ENCODE results near the gene SSBP3. TPM values are rescaled to one million over a fixed set of nuclear protein-coding genes. Genes with fewer than 3 reads are reported as not detected.

SSBP3 gene
- total RNA-seq, 4 donors from 2014 or later: 15.4 to 23.0 (median 18.2) TPM

GRCh38 chr1:54315099-54315498, 91.1 kb downstream of the SSBP3 start:
- Histone ChIP-seq H3K4me3 (replicated peaks in 1 of 3) (no peak overlapping the region), H3K36me3 (no peaks in the 10 kb centered on the region), H3K27me3 (no peaks in the 10 kb centered on the region), H3K9me3 (no peaks in the 10 kb centered on the region), H3K27ac (peak overlapping the region; percentile 21 to 48 (median 38)), H3K4me1 (peaks cover 23 to 31% of the 10 kb centered on the region in 2 donors)
- no peak for TF ChIP-seq POLR2A (IDR thresholded peaks at IDR 0.05)
- TF ChIP-seq, protein P1, sequence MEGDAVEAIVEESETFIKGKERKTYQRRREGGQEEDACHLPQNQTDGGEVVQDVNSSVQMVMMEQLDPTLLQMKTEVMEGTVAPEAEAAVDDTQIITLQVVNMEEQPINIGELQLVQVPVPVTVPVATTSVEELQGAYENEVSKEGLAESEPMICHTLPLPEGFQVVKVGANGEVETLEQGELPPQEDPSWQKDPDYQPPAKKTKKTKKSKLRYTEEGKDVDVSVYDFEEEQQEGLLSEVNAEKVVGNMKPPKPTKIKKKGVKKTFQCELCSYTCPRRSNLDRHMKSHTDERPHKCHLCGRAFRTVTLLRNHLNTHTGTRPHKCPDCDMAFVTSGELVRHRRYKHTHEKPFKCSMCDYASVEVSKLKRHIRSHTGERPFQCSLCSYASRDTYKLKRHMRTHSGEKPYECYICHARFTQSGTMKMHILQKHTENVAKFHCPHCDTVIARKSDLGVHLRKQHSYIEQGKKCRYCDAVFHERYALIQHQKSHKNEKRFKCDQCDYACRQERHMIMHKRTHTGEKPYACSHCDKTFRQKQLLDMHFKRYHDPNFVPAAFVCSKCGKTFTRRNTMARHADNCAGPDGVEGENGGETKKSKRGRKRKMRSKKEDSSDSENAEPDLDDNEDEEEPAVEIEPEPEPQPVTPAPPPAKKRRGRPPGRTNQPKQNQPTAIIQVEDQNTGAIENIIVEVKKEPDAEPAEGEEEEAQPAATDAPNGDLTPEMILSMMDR (IDR thresholded peaks at IDR 0.05): no peak
- no peak for DNase-seq
- WGBS, 2 donors: 82 to 92% methylated on average over 4 of the region's 4 CpGs
- intact Hi-C loops (cut with DNase I): no loop called here

DNA sequence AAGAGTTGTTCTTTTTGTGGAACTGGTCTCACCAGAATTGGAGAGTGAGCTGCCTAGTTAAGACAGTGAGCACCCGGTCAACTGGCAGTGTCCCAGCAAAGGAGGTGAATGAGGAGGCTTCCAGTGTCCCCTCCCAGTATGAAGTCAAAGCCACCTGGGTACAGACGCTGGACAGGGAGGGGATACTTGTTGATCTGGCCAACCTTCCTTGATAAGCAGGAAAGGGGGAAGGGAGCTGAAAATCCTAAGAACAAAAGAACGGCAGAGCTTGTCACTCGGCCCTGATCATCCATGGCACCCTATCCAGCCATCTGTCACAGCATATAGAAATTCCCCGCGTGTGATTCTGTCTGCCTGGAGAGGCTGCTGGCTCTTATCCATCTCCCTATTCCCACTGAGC, 91.5 kb downstream of the SSBP3 start:
- no peaks in the 10 kb centered on the region for H3K36me3 ChIP-seq
- intact Hi-C loops (cut with DNase I): no loop called here
- H3K27ac ChIP-seq: peak overlapping the region; percentile 21 to 48 (median 38)
- TF ChIP-seq POLR2A (IDR thresholded peaks at IDR 0.05): no peak
- TF ChIP-seq, protein P1 (IDR thresholded peaks at IDR 0.05): no peak
- WGBS, 2 donors: 23 to 28% methylated on average over 6 of the region's 6 CpGs
- peaks cover 27 to 31% of the 10 kb centered on the region in 2 donors for H3K4me1 ChIP-seq
- H3K27me3 ChIP-seq: no peaks in the 10 kb centered on the region
- peak; percentile 84 to 86 for DNase-seq
- H3K9me3 ChIP-seq: no peaks in the 10 kb centered on the region
- no peak overlapping the region for H3K4me3 ChIP-seq (replicated peaks in 1 of 3)

DNA sequence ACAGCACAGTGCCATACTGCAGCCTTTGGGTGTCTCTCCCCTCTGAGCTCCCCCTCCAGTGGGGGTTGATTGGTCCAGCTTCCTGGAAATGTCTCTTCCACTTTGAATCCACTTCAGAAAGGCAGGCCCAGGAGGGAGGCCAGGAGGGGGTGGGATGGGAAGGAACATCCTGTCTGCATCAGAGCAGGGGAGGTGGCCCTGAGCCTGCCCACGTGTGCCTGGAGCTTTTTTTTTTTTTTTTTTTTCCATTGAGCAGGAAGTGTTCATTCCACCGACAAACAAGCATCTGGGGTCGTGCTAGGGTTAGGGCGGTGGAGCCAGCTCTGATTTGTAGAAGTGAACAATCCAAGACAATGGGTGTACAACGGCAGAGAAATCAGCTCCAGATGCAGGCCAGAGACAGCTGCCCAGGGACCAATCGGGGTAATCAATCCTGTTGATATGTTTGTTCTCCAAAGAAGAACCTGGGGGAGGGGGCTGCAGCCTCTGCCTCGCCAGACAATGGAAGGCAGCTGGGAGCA, 93.3 kb downstream of the SSBP3 start:
- H3K27ac ChIP-seq: peak overlapping the region in 2 of 3 donors; percentile 48 to 56
- 30 to 52% methylated on average over 7 of the region's 7 CpGs for WGBS, 2 donors
- no peaks in the 10 kb centered on the region for H3K27me3 ChIP-seq
- no peak overlapping the region for H3K4me3 ChIP-seq (replicated peaks in 1 of 3)
- H3K9me3 ChIP-seq: no peaks in the 10 kb centered on the region
- H3K36me3 ChIP-seq: no peaks in the 10 kb centered on the region
- peak; percentile 39 to 67 for DNase-seq
- intact Hi-C loops (cut with DNase I): no loop called here
- TF ChIP-seq, protein P1 (IDR thresholded peaks at IDR 0.05): no peak
- TF ChIP-seq POLR2A (IDR thresholded peaks at IDR 0.05): no peak
- peaks cover 30 to 35% of the 10 kb centered on the region in 2 donors for H3K4me1 ChIP-seq

- Histone ChIP-seq H3K27me3 (no peaks in the 10 kb centered on the region), H3K9me3 (no peaks in the 10 kb centered on the region), H3K27ac (no peak overlapping the region), H3K4me1 (peaks cover 30 to 35% of the 10 kb centered on the region in 2 donors), H3K4me3 (replicated peaks in 1 of 3) (no peak overlapping the region), H3K36me3 (no peaks in the 10 kb centered on the region)
- intact Hi-C loops (cut with DNase I): no loop called here
- WGBS, 2 donors: 79 to 94% methylated on average over 2 to 7 of the region's 7 CpGs
- TF ChIP-seq, protein P1 (IDR thresholded peaks at IDR 0.05): no peak
- TF ChIP-seq POLR2A (IDR thresholded peaks at IDR 0.05): no peak
- no peak for DNase-seq
These were observed 94.7 kb downstream of the SSBP3 start for GRCh38 chr1:54311506-54311905.

GRCh38 chr1:54310439-54311328, 95.5 kb downstream of the SSBP3 start:
- DNase-seq: peak in 1 of 2 donors; percentile 25
- H3K27me3 ChIP-seq: no peaks in the 10 kb centered on the region
- 67 to 68% methylated on average over 10 to 12 of the region's 12 CpGs for WGBS, 2 donors
- H3K27ac ChIP-seq: no peak overlapping the region
- no peaks in the 10 kb centered on the region for H3K36me3 ChIP-seq
- H3K4me1 ChIP-seq: peaks cover 30 to 35% of the 10 kb centered on the region in 2 donors
- no peaks in the 10 kb centered on the region for H3K9me3 ChIP-seq
- TF ChIP-seq, protein P1 (IDR thresholded peaks at IDR 0.05): peak in 1 of 6 experiments; percentile 39
- no peak for TF ChIP-seq POLR2A (IDR thresholded peaks at IDR 0.05)
- intact Hi-C loops (cut with DNase I): no loop called here
- H3K4me3 ChIP-seq (replicated peaks in 1 of 3): no peak overlapping the region

All from thyroid gland (tissue), 4 donors.